Astrocyte (in vitro differentiated cells and primary cell): ENCODE results near the gene MAP1A. TPM values are rescaled to one million over a fixed set of nuclear protein-coding genes. Genes with fewer than 3 reads are reported as not detected.

ENCODE experiments used
- DNase-seq: peaks from one replicate; pipeline ENCODE4 v3.0.0-alpha.2; 2010; ENCODE audit warnings: low read depth
- FAIRE-seq: peaks from 2 replicates; lab custom pipeline; 2011; peaks lifted over from hg19 to GRCh38; lab: Jason Lieb, UNC
- H2AFZ ChIP-seq: 2 replicates; pipeline ENCODE4 v1.6.0; 2012; ENCODE audit warnings: low read depth, low read length, inconsistent platforms
- H3K27ac ChIP-seq: 2 replicates; pipeline ENCODE4 v1.5.1; 2011; ENCODE audit warnings: low read depth, low read length, inconsistent platforms
- H3K27me3 ChIP-seq: 2 replicates; pipeline ENCODE4 v1.6.0; 2011; ENCODE audit warnings: low read length, inconsistent platforms; ENCODE audit not compliant: insufficient read depth
- H3K36me3 ChIP-seq: 2 replicates; pipeline ENCODE4 v1.5.1; 2011; ENCODE audit warnings: low read length, inconsistent platforms; ENCODE audit not compliant: insufficient read depth
- H3K4me1 ChIP-seq: 2 replicates; pipeline ENCODE4 v1.5.1; 2011; ENCODE audit warnings: low read length, inconsistent platforms; ENCODE audit not compliant: insufficient read depth
- H3K4me2 ChIP-seq: 2 replicates; pipeline ENCODE4 v1.6.0; 2012; ENCODE audit warnings: low read length, inconsistent platforms
- H3K4me3 ChIP-seq: 2 replicates; pipeline ENCODE4 v1.5.1; 2011; ENCODE audit warnings: low read depth, mild to moderate bottlenecking, low read length, inconsistent platforms; ENCODE audit not compliant: insufficient read depth
- H3K79me2 ChIP-seq: 2 replicates; pipeline ENCODE4 v1.6.0; 2012; ENCODE audit warnings: mild to moderate bottlenecking, low read length, inconsistent platforms; ENCODE audit not compliant: insufficient read depth
- H3K9ac ChIP-seq: 2 replicates; pipeline ENCODE4 v1.6.0; 2012; ENCODE audit warnings: mild to moderate bottlenecking, low read length, inconsistent platforms
- H3K9me3 ChIP-seq: 2 replicates; pipeline ENCODE4 v1.5.1; 2012; ENCODE audit warnings: low read depth, mild to moderate bottlenecking, low read length, inconsistent platforms; ENCODE audit not compliant: insufficient read depth
- H4K20me1 ChIP-seq: 2 replicates; pipeline ENCODE4 v1.6.0; 2012; ENCODE audit warnings: low read length, inconsistent platforms; ENCODE audit not compliant: insufficient read depth
- H3K27ac Mint-ChIP-seq: one replicate; pipeline ENCODE4 v1.8.0; 2021; ENCODE audit warnings: mild to moderate bottlenecking, mixed read lengths; ENCODE audit not compliant: unreplicated experiment
- H3K27me3 Mint-ChIP-seq: one replicate; pipeline ENCODE4 v1.8.0; 2021; ENCODE audit warnings: low read depth, mixed read lengths; ENCODE audit not compliant: unreplicated experiment
- H3K36me3 Mint-ChIP-seq: one replicate; pipeline ENCODE4 v1.8.0; 2021; ENCODE audit warnings: low read depth, mixed read lengths; ENCODE audit not compliant: unreplicated experiment
- H3K4me1 Mint-ChIP-seq: one replicate; pipeline ENCODE4 v1.8.0; 2021; ENCODE audit warnings: low read depth, mixed read lengths; ENCODE audit not compliant: unreplicated experiment
- H3K4me3 Mint-ChIP-seq: one replicate; pipeline ENCODE4 v1.8.0; 2021; ENCODE audit warnings: mild to moderate bottlenecking, moderate library complexity, mixed read lengths; ENCODE audit not compliant: unreplicated experiment
- H3K9me3 Mint-ChIP-seq: one replicate; pipeline ENCODE4 v1.8.0; 2021; ENCODE audit warnings: mild to moderate bottlenecking, mixed read lengths; ENCODE audit not compliant: unreplicated experiment
- CTCF ChIP-seq: IDR thresholded peaks from 2 replicates; pipeline ENCODE4 v1.5.1; 2011; ENCODE audit warnings: low read depth, mild to moderate bottlenecking, inconsistent platforms, low read length, moderate library complexity; ENCODE audit not compliant: insufficient read depth
- EZH2 ChIP-seq: IDR thresholded peaks from 2 replicates; pipeline ENCODE4 v1.6.1; 2012; ENCODE audit warnings: mild to moderate bottlenecking, low read length, inconsistent platforms; ENCODE audit not compliant: insufficient read depth
- total RNA-seq: library from RNA; stranded (reverse); gene quantifications from 2 replicates; pipeline ENCODE4 v1.2.1, GENCODE V29; 2021

The MAP1A gene
- total RNA-seq, 1 donor from 2014 or later = 142 TPM

GRCh38 chr15:43516801-43517353, 531 bp upstream of the MAP1A start:
- peak overlapping the region; percentile 95 for H3K4me2 ChIP-seq
- H3K4me3 ChIP-seq = peak overlapping the region; percentile 82
- peaks cover 34% of the 10 kb centered on the region for H4K20me1 ChIP-seq
- peaks cover 27% of the 10 kb centered on the region for H3K79me2 ChIP-seq
- peak overlapping the region; percentile 67 for H3K9ac ChIP-seq
- H2AFZ ChIP-seq = peak overlapping the region; percentile 66
- TF ChIP-seq CTCF (no peak), EZH2 (no peak)
- Mint-ChIP-seq H3K9me3 (no peaks in the 10 kb centered on the region), H3K27me3 (peaks cover 6% of the 10 kb centered on the region), H3K4me3 (peak overlapping the region; percentile 99), H3K4me1 (peaks cover 38% of the 10 kb centered on the region), H3K36me3 (peaks cover 18% of the 10 kb centered on the region), H3K27ac (peak overlapping the region; percentile 97)
- no peaks in the 10 kb centered on the region for H3K9me3 ChIP-seq
- no peaks in the 10 kb centered on the region for H3K27me3 ChIP-seq
- H3K27ac ChIP-seq = peak overlapping the region; percentile 38
- peaks cover 34% of the 10 kb centered on the region for H3K4me1 ChIP-seq
- peak; percentile 69 for DNase-seq
- H3K36me3 ChIP-seq = peaks cover 16% of the 10 kb centered on the region
- FAIRE-seq = peak; percentile 66

- Histone ChIP-seq H3K4me1 (peaks cover 34% of the 10 kb centered on the region), H3K79me2 (peaks cover 27% of the 10 kb centered on the region), H3K9me3 (no peaks in the 10 kb centered on the region), H2AFZ (peak overlapping the region; percentile 29), H3K9ac (peak overlapping the region; percentile 86), H3K36me3 (peaks cover 27% of the 10 kb centered on the region), H3K4me3 (peak overlapping the region; percentile 82), H3K27me3 (no peaks in the 10 kb centered on the region), H4K20me1 (peaks cover 48% of the 10 kb centered on the region), H3K27ac (peak overlapping the region; percentile 60), H3K4me2 (peak overlapping the region; percentile 95)
- Mint-ChIP-seq H3K9me3 (peaks cover 2% of the 10 kb centered on the region), H3K27me3 (no peaks in the 10 kb centered on the region), H3K27ac (peak overlapping the region; percentile 94), H3K4me1 (peaks cover 38% of the 10 kb centered on the region), H3K36me3 (peaks cover 28% of the 10 kb centered on the region), H3K4me3 (peak overlapping the region; percentile 99)
- FAIRE-seq (no peak), DNase-seq (peak; percentile 60)
- TF ChIP-seq CTCF (no peak), EZH2 (no peak)
These were observed 871 bp downstream of the MAP1A start for GRCh38 chr15:43518197-43518761.

GRCh38 chr15:43519196-43519595, 1.8 kb downstream of the MAP1A start:
- H3K4me1 Mint-ChIP-seq = peaks cover 31% of the 10 kb centered on the region
- no peaks in the 10 kb centered on the region for H3K27me3 Mint-ChIP-seq
- H3K9me3 Mint-ChIP-seq = peaks cover 5% of the 10 kb centered on the region
- Histone ChIP-seq H2AFZ (no peak overlapping the region), H3K4me3 (peak overlapping the region; percentile 82), H3K27me3 (no peaks in the 10 kb centered on the region), H3K9me3 (no peaks in the 10 kb centered on the region), H3K79me2 (peaks cover 27% of the 10 kb centered on the region), H3K4me1 (peaks cover 28% of the 10 kb centered on the region), H3K27ac (no peak overlapping the region), H3K4me2 (peak overlapping the region; percentile 95), H4K20me1 (peaks cover 57% of the 10 kb centered on the region), H3K9ac (no peak overlapping the region), H3K36me3 (peaks cover 33% of the 10 kb centered on the region)
- H3K4me3 Mint-ChIP-seq = peak overlapping the region; percentile 99
- TF ChIP-seq EZH2 (no peak), CTCF (no peak)
- DNase-seq (no peak), FAIRE-seq (no peak)
- peaks cover 38% of the 10 kb centered on the region for H3K36me3 Mint-ChIP-seq
- peak overlapping the region; percentile 84 for H3K27ac Mint-ChIP-seq
